Mononuclear cell (primary cell): ENCODE measurements around the gene PRKCA. TPM values are rescaled to one million over a fixed set of nuclear protein-coding genes. Genes with fewer than 3 reads are reported as not detected.
"Not testable (repeated sequence)": the region's sequence is repeated elsewhere in the genome, so short reads cannot be mapped to it uniquely, and the experiment has no call there.

Experiments
- H3K27me3 ChIP-seq: 2 replicates; pipeline ENCODE4 v1.6.0; 2011; ENCODE audit warnings: low read length, control low read depth; ENCODE audit not compliant: insufficient read depth
- H3K4me1 ChIP-seq: 2 replicates; pipeline ENCODE4 v1.5.1; 2011; ENCODE audit warnings: mild to moderate bottlenecking, low read length, control low read depth; ENCODE audit not compliant: insufficient read depth
- H3K4me3 ChIP-seq: 2 replicates; pipeline ENCODE4 v1.5.1; 2011; ENCODE audit warnings: mild to moderate bottlenecking, low read length, moderate library complexity
- H3K9me3 ChIP-seq: 2 replicates; pipeline ENCODE4 v1.5.1; 2011; ENCODE audit warnings: low read depth, mild to moderate bottlenecking, control low read depth, low read length
- total RNA-seq: library from RNA; depleted of rRNA; stranded (reverse); fragments of >200 nt; gene quantifications from one replicate; pipeline ENCODE4 v1.2.3, GENCODE V29; 2012

The PRKCA gene
- total RNA-seq, 1 donor: 35.6 TPM

DNA sequence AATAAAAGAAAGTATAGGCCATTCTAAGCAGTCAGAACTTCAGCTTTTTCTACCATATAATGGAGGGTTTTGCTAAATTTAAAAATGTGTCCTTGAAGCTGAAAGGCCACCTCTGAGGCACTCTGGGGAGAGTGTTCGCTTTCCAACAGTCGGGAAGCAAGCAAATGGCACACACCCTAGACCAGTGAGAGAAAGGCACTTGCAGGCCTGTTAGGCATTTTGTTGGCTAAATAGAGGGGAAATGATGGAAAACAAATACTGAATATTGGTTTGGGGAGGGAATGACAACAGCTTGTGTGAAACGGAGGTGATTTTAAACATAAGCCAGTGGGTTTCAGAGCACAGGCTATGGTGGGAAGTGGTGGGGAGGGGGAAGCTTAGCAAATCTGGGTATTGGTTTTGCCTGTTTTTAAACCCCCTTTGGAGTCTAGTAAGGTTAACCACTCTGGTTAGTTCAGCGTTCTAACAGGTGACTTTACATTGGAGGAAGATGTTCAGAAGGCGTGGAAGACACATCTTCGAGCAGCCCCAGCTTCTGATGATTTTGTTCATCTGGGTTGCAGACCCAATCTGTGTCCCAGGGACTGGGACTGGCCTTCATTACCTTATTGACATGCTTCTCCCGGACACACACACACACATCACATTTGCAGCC lies 90.5 kb downstream of the PRKCA start:
- Histone ChIP-seq H3K27me3 (no peaks in the 10 kb centered on the region), H3K4me1 (peaks cover 4% of the 10 kb centered on the region), H3K9me3 (no peaks in the 10 kb centered on the region), H3K4me3 (no peak overlapping the region)

DNA sequence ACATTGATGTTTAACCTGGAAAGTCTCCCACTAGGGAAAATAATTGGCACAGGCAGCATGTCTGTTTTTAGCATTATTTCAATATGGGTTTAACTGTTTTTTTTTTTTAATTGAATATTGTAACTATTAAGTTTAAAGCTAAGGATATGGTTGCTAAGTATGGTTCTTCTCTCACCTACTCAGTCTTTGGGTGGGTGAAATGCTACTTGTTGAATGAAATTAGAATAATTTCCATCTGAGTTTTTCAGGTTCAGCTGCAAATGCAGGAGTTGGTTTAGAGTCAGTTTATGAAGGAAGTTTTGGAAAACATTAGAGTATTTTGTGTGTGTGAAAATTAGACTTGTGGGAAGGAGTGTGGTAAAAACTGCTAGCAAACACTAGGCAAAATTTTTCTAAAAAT lies 93.5 kb downstream of the PRKCA start:
- no peak overlapping the region for H3K4me3 ChIP-seq
- H3K27me3 ChIP-seq: no peaks in the 10 kb centered on the region
- H3K4me1 ChIP-seq: peaks cover 16% of the 10 kb centered on the region
- H3K9me3 ChIP-seq: no peaks in the 10 kb centered on the region

DNA sequence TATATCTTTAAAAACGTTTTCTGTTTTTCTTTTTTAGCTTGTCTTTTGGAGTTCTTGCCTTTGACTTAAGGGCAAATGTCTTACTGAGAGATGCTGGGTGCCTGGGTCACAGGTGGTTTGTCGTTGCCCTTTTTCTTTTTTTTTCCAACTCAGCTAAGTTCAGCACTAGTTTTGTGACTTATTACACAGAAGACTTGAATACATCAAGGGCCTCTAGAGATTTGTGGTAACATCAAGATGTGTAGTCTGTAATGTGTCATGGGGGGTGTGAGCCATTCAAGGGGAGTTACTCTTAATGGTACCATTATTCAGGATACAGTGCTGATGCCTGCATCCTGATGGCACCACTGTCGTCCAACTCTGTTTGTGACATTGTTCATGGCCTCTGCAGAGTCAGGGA lies 95.1 kb downstream of the PRKCA start:
- H3K4me3 ChIP-seq: no peak overlapping the region
- H3K27me3 ChIP-seq: no peaks in the 10 kb centered on the region
- no peaks in the 10 kb centered on the region for H3K9me3 ChIP-seq
- H3K4me1 ChIP-seq: peaks cover 21% of the 10 kb centered on the region

DNA sequence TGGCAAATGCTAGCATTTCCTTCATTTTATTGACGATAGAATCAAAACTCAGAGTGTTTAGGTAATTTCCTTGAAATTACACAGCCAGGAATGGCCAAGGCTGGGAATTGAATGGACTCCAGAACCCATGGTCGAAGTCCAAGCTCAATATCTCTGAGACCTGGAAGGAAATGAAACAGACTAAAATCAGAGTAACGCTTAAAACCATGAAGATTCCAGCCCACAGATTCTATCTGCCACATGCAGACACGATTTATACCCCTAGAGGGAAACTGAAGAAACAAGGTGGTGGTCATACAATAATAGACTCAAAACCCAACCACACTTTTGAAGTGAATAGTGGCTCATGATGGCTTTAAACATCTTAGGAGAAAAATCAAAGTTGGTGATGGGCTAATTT lies 95.6 kb downstream of the PRKCA start:
- Histone ChIP-seq H3K4me1 (peaks cover 21% of the 10 kb centered on the region), H3K9me3 (no peaks in the 10 kb centered on the region), H3K4me3 (no peak overlapping the region), H3K27me3 (no peaks in the 10 kb centered on the region)

DNA sequence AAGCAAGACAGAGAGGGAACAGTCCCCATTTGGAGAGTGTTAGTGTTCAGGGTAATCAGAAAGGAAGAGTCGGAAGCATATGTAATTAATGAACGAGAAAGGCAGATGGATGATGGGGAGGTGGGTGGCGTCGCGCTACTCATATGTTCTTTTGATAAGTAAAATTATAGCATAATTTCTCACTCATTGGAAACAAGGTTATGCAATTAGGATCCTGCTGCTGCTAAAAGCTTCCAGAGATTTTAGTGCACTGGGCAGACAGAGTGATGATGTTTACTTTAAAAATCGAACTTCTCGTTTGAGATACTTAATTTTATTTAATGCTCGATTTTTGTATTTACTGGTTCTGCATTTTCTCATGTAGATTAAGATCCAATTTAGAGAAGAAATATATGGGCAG lies 96.2 kb downstream of the PRKCA start:
- Histone ChIP-seq H3K27me3 (no peaks in the 10 kb centered on the region), H3K4me3 (no peak overlapping the region), H3K9me3 (no peaks in the 10 kb centered on the region), H3K4me1 (peaks cover 21% of the 10 kb centered on the region)

DNA sequence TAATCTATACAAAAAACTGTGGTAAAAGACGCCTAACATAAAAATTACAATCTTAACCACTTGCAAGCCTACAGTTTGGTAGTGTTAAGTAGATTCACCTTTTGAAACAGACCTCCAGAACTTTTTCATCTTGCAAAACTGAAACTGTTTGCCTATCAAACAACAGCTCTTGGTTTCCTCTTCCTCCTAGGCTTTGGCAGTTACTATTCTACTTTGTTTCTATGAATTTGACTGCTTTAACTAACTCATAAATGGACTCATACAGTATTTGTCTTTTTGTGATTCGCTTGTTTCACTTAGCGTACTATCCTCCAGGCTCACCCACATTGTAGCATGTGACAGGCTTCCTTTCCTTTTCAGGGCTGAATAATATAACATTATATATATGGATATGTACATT lies 97.0 kb downstream of the PRKCA start:
- Histone ChIP-seq H3K4me3 (no peak overlapping the region), H3K27me3 (no peaks in the 10 kb centered on the region), H3K4me1 (peaks cover 28% of the 10 kb centered on the region), H3K9me3 (no peaks in the 10 kb centered on the region)

DNA sequence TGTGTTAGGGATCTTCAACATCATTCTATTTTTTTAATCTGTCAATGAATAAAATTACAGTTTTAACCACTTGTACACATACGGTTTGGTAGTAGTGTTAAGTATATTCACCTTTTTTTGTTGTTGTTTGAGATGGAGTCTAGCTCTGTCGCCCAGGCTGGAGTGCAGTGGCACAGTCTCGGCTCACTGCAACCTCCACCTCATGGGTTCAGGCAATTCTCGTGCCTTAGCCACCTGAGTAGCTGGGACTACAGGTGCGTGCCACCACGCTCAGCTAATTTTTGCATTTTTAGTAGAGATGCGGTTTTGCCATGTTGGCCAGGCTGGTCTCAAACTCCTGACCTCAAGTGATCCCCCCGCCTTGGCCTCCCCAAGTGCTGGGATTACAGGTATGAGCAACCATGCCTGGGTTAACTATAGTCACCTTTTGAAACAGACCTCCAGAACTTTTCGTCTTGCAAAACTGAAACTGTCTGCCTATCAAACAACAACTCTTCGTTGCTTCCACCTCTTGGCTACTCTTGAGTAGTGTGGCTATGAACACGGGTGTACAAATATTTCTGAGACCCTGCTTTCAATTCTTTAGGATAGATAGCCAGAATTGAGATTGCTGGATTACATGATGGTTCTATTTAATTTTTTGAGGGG lies 97.8 kb downstream of the PRKCA start:
- peaks cover 33% of the 10 kb centered on the region for H3K4me1 ChIP-seq
- not testable (repeated sequence) for H3K4me3 ChIP-seq, H3K27me3 ChIP-seq

DNA sequence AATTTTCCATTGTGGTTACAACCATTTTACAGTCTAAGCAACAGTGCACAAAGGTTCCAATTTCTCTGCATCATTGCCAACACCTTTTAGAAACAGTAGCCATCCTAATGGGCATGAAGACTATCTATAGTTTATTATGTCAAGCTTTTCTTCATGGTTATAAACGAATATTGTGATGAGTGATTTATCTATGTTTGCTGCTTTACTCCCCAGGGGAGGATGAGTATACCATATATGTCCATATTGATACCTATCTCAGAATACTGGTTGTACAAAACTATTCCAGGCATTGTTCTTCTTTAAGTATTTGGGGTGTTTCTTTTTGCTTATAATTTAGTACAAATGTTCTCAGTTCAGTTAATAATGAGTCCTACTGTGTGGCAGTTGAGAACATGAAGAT lies 98.3 kb downstream of the PRKCA start:
- Histone ChIP-seq H3K4me1 (peaks cover 36% of the 10 kb centered on the region), H3K4me3 (no peak overlapping the region), H3K27me3 (no peaks in the 10 kb centered on the region), H3K9me3 (no peaks in the 10 kb centered on the region)

More for the DNA sequence above, 97.8 kb downstream of the PRKCA start:
- H3K9me3 ChIP-seq: not testable (repeated sequence)

DNA sequence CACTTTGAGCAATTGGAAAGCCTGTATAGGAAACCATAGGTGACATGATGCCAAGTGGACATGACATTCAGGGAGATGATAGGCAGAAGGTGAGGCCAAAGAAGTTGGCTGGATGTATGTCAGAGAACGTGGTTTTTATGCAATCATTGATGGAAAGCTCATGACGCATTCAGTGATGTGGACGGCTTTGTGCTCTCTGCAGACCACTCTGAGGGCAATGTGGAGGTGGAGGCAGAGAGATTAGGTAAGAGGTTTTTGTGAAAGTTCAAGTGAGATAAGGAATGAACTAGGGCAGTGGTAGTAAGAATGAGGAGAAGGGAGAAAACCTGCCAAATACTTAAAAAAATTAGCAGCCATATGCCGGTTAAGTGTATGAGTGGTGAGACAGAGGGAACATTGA lies 99.0 kb downstream of the PRKCA start:
- Histone ChIP-seq H3K4me1 (peaks cover 43% of the 10 kb centered on the region), H3K9me3 (no peaks in the 10 kb centered on the region), H3K4me3 (no peak overlapping the region), H3K27me3 (no peaks in the 10 kb centered on the region)

DNA sequence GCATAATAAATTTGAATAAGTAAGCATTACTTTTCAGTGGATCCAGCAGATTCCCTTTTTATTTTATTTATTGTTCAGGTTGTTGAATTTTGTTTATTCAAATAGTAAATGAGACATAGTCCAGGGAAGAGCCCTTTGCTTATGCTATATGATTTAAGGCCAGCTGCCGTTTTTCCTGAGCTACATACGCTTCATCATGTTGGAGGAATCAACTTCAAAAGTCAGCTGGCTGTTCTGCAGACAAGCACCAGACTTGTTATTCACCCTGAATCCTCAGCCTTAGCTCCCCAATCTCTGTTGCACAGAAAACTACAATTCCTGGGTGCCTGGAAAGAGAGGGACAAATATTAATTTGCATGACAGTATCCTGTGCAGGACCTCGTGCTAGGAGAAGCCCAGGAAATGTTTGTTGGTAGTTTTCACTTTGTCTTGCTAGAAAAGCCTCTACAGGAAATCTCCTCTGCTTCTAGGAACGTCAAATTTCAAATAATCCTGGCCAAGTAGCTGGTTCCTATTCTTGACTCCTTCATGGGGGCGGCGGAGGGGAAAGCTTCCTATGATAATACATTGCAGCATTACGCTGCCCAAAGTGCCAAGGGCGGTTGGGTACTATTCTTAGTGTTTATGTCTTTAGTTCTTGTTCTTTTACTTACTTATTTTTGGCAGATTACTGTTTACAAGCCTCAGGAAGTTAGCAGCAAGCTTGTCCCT lies 101.6 kb downstream of the PRKCA start:
- Histone ChIP-seq H3K4me1 (peaks cover 40% of the 10 kb centered on the region), H3K27me3 (no peaks in the 10 kb centered on the region), H3K4me3 (no peak overlapping the region), H3K9me3 (no peaks in the 10 kb centered on the region)

DNA sequence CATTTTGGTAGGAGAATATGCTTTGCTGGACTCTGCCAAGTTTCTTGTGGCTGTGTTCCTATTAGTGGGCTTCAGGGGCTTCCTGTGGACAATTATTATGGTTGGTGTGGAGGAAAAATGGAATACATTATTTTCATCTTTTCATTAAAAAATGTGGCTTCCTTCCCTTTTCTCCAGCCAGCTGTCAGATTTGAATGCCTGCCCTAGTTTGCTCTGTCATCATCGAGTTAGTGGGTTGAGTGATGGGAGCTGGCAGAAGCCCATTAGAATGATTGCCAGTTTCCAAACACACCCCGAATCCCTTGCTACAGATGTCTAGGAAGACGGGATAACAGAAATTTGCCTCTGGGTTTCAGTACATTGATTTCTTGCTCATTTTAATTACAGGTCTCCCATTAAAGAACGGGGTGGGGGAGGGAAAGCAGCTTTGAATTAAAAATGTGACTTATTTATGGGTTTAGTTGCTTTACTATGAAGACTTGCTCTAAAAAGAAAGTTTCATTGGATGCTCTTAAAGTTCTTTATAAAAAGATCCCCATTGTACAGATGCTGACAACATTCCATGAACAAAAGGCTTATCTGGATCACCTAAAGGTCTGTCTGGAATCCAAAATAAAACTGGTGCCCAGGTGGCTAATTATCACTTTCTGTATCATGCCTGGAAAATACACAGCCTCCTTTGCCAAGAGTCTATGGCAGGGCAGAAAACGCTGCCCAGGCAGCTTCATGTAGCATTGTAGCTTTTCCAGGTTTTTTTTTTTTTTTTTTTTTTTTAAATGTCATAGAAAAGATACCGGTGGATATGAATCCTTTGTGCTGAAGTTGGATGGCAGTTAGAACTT lies 103.6 kb downstream of the PRKCA start:
- Histone ChIP-seq H3K4me3 (no peak overlapping the region), H3K27me3 (no peaks in the 10 kb centered on the region), H3K4me1 (peaks cover 34% of the 10 kb centered on the region), H3K9me3 (no peaks in the 10 kb centered on the region)

DNA sequence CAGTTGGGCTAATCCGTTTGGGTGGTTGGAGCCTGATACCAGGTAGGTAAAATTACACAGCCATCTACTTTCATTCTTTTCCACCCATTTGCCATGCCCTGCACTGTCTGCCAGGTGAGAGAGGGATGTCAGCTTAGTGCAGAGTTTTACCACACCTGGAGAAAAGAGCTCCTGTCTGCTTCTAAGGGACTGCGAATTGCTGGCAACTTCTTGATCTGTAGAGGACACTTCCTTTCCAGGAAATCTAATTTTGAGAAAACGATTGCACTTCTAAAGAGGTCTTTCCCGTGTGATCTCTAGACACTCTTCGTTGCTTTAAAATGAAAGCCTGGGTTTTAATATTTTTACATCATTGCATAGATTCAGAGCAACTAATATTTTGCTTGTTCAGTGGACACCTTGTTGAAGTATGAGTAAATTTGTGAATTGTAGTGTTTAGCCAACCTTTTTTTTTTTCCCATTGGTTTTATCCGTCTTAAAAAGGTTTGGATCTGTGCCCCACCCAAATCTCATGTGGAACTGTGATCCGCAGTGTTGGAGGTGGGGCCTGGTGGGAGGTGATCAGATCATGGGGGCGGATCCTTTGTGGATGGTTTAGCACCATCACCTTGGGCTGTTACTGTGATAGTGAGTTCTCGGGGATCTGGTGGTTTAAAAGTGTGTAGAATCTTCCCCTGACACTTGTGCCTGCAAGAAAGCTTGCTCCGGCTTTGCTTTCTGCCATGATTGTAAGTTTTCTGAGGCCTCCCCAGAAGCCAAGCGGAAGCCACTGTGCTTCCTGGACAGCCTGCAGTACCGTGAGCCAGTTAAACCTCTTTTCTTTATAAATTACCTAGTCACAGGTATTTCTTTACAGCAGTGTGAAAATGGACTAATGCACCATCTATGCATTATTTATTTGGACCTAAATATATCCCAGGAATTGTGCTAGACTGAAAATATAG lies 104.6 kb downstream of the PRKCA start:
- Histone ChIP-seq H3K9me3 (no peaks in the 10 kb centered on the region), H3K4me3 (no peak overlapping the region), H3K27me3 (no peaks in the 10 kb centered on the region), H3K4me1 (peaks cover 32% of the 10 kb centered on the region)

DNA sequence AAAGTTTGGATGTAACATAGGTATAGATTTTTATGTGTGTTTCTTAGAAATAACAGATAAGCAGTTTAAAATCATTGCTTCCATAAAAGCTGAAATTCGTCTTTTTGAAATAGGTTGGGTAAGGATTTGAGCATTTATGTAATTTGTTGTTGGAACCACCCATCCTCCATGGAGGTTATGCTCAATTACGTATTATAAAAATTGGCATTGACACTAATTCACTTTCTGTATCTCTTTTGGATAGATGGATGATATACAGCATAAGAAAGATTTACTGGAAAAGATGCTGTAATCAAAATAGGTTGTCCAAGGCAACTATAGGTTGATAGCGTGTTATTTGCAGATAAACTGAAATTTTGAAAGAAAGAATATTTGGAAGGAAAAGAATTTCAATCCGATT lies 105.5 kb downstream of the PRKCA start:
- peaks cover 40% of the 10 kb centered on the region for H3K4me1 ChIP-seq
- H3K4me3 ChIP-seq: no peak overlapping the region
- no peaks in the 10 kb centered on the region for H3K27me3 ChIP-seq
- no peaks in the 10 kb centered on the region for H3K9me3 ChIP-seq

DNA sequence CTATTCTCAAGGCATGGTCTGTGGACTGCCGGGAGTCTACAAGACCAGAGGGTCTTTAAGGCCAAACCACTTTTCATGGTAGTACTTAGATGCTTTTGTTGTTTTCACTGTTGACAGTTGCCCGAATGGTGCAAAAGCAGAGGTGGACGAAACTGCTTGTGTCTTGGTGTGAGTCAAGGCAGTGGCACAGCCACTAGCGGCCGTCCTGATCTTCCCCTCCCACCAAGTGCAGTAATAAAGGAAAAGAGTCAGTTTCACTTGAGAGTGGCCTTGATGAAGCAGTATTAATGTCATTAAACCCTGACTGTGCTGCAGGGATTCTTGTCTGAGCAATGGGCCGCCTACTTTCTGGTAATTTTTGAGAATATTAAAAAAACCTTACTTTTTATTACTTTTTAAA lies 109.1 kb downstream of the PRKCA start:
- peaks cover 18% of the 10 kb centered on the region for H3K4me1 ChIP-seq

More for the DNA sequence above, 109.1 kb downstream of the PRKCA start:
- Histone ChIP-seq H3K27me3 (no peaks in the 10 kb centered on the region), H3K4me3 (no peak overlapping the region), H3K9me3 (no peaks in the 10 kb centered on the region)
